Mucosa of descending colon (tissue), 3 donors: Measurements from ENCODE around the gene RNH1. TPM values are rescaled to one million over a fixed set of nuclear protein-coding genes. Genes with fewer than 3 reads are reported as not detected.

Source experiments
- ATAC-seq: fragments of 200-7000 bp; cut with Tn5 transposase; one replicate; pipeline ENCODE4 v1.9.1; 2020; ENCODE audit warnings: mild to moderate bottlenecking, moderate library complexity
- DNase-seq, 3 donors: peaks; one replicate each; pipeline ENCODE4 v3.0.0-alpha.2; 2020
- H3K36me3 ChIP-seq: fragments of 200-600 bp; one replicate; pipeline ENCODE4 v1.8.0; 2021; ENCODE audit warnings: low read depth, mild to moderate bottlenecking
- H3K4me1 ChIP-seq: fragments of 200-600 bp; one replicate; pipeline ENCODE4 v1.8.0; 2021; ENCODE audit warnings: low read depth, mild to moderate bottlenecking
- H3K4me3 ChIP-seq: fragments of 200-600 bp; one replicate; pipeline ENCODE4 v1.8.0; 2021; ENCODE audit warnings: mild to moderate bottlenecking
- H3K9me3 ChIP-seq: fragments of 200-600 bp; one replicate; pipeline ENCODE4 v1.8.0; 2021; ENCODE audit warnings: mild to moderate bottlenecking
- intact Hi-C, 2 donors: fragments of 100-400 bp; cut with DNase I in 1 of 2; cut with micrococcal nuclease in 1 of 2; formaldehyde crosslinking; loops; one replicate each; pipeline versions ENCODE4 v1.11.0 to v1.11.1; 2022; cut with DNase I, micrococcal nuclease
- total RNA-seq, 3 donors: library from RNA; stranded (reverse); fragmentation: NEBNext Ultra II Directional in 2 of 3; extraction: Animal tissue kit (Norgen Biotek cat#: 25700) in 2 of 3; gene quantifications; one replicate each; pipeline versions ENCODE4 v1.2.1 to v1.2.4, GENCODE V29; 2021 to 2023
- TF ChIP-seq, protein P1 (sequence below): fragments of 200-600 bp; IDR thresholded peaks from one replicate; pipeline ENCODE4 v1.8.0; 2022; ENCODE audit warnings: antibody characterized with exemption, mild to moderate bottlenecking
- donor health status: DM: no; HTN: no; CAD: no; lungs with moderate emphysema.
- donor health status: DM: no; HTN: no; CAD: no.
- donor health status: DM: no; HTN: yes; CAD: no.

Gene RNH1
- total RNA-seq, 3 donors from 2014 or later, result 108 to 127 (median 118) TPM

DNA sequence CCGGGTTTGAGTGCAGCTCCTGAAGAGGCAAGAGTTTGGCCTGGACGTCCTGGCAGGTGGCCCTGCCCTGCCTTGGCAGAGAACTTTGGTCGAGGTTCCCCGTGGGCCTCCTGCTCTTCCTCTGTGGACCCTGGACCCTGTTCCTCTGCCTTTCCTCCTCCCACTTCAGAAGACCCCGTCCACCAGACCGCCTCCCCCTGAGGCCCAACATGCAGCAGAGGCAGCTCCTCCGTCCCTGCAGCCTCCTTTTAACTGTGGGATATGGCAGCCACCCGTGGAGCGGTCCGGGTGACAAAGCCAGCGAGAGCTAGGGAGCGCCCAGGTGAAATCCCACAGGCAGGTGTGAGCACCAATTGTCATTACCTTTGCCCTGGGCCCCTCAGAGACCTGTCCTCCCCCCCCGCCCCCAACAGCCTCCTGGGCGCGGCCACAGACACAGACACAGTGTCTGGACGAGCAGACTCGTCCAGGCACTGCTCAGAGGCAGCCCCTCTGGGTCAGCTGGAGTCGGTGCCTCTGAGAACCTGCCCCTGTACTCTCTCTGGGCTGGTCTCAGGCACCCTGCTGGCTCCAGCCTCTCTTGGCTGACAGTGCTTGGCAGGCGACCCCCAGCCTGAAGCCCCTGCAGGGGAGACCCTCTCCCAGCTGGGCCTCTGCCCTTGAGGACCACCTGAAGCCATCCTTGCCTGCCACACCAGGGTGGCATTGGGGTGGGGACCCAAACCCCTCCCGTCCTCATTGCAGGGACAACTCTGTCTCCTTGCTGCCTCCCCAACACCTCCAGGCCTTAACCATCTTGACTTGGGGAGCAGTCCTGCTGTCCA, 61.1 kb downstream of the RNH1 start:
- Histone ChIP-seq H3K4me3 (no peak overlapping the region), H3K9me3 (no peaks in the 10 kb centered on the region), H3K4me1 (peaks cover 40% of the 10 kb centered on the region), H3K36me3 (no peaks in the 10 kb centered on the region)
- ATAC-seq (peak; percentile 42), DNase-seq (peak; percentile 76 to 84 (median 83))
- intact Hi-C loops, result no loop called here
- TF ChIP-seq, protein P1, sequence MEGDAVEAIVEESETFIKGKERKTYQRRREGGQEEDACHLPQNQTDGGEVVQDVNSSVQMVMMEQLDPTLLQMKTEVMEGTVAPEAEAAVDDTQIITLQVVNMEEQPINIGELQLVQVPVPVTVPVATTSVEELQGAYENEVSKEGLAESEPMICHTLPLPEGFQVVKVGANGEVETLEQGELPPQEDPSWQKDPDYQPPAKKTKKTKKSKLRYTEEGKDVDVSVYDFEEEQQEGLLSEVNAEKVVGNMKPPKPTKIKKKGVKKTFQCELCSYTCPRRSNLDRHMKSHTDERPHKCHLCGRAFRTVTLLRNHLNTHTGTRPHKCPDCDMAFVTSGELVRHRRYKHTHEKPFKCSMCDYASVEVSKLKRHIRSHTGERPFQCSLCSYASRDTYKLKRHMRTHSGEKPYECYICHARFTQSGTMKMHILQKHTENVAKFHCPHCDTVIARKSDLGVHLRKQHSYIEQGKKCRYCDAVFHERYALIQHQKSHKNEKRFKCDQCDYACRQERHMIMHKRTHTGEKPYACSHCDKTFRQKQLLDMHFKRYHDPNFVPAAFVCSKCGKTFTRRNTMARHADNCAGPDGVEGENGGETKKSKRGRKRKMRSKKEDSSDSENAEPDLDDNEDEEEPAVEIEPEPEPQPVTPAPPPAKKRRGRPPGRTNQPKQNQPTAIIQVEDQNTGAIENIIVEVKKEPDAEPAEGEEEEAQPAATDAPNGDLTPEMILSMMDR, result no peak

Other genes starting within 250 kb of the RNH1 start
- gene NLRP6, start 228.8 kb downstream of the RNH1 start, total RNA-seq, result 1 to 10 TPM in 1 of 3 donors, under 1 TPM in 2; 0.66 to 2.6 (median 0.72) TPM
- gene PGGHG, start 218.1 kb downstream of the RNH1 start, total RNA-seq, result 10 to 100 TPM; 21.2 to 37.1 (median 29.7) TPM
- gene IFITM5, start 207.7 kb downstream of the RNH1 start, total RNA-seq, result not detected
- gene IFITM2, start 199.4 kb downstream of the RNH1 start, total RNA-seq, result 100 to 1,000 TPM in 2 of 3 donors, 10 to 100 TPM in 1; 57.2 to 254 (median 111) TPM
- gene IFITM1, start 193.2 kb downstream of the RNH1 start, total RNA-seq, result 100 to 1,000 TPM in 1 of 3 donors, 10 to 100 TPM in 2; 80.2 to 182 (median 87.3) TPM
- 100 to 1,000 TPM in 2 of 3 donors, 10 to 100 TPM in 1; 76.1 to 410 (median 353) TPM for gene IFITM3, start 186.4 kb downstream of the RNH1 start, total RNA-seq
- gene B4GALNT4, start 137.7 kb downstream of the RNH1 start, total RNA-seq, result 10 to 100 TPM in 1 of 3 donors, 1 to 10 TPM in 2; 2.1 to 11.8 (median 2.2) TPM
- gene PKP3, start 113.0 kb downstream of the RNH1 start, total RNA-seq, result 100 to 1,000 TPM in 2 of 3 donors, 10 to 100 TPM in 1; 73.3 to 174 (median 143) TPM
- 100 to 1,000 TPM; 103 to 190 (median 116) TPM for gene SIGIRR, start 92.2 kb downstream of the RNH1 start, total RNA-seq
- 100 to 1,000 TPM in 2 of 3 donors, 10 to 100 TPM in 1; 85.2 to 179 (median 131) TPM for gene ANO9, start 65.2 kb downstream of the RNH1 start, total RNA-seq
- gene PTDSS2, start 57.0 kb downstream of the RNH1 start, total RNA-seq, result 10 to 100 TPM; 19.2 to 34.8 (median 27.3) TPM
- gene HRAS, start 28.3 kb upstream of the RNH1 start, total RNA-seq, result 10 to 100 TPM; 41.4 to 50.6 (median 50.1) TPM
- gene LRRC56, start 30.3 kb upstream of the RNH1 start, total RNA-seq, result 1 to 10 TPM; 1.5 to 5.2 (median 4.8) TPM
- gene LMNTD2, start 53.5 kb upstream of the RNH1 start, total RNA-seq, result 10 to 100 TPM in 2 of 3 donors, 1 to 10 TPM in 1; 5.4 to 19.1 (median 10.7) TPM
- 100 to 1,000 TPM in 1 of 3 donors, 10 to 100 TPM in 2; 45.7 to 108 (median 83.7) TPM for gene RASSF7, start 53.7 kb upstream of the RNH1 start, total RNA-seq
- gene PHRF1, start 69.2 kb upstream of the RNH1 start, total RNA-seq, result 10 to 100 TPM; 35.0 to 40.2 (median 35.0) TPM
- gene IRF7, start 108.7 kb upstream of the RNH1 start, total RNA-seq, result 10 to 100 TPM; 26.9 to 36.1 (median 27.8) TPM
- 100 to 1,000 TPM; 195 to 549 (median 316) TPM for gene CDHR5, start 117.7 kb upstream of the RNH1 start, total RNA-seq
- gene SCT, start 119.9 kb upstream of the RNH1 start, total RNA-seq, result 1 to 10 TPM in 2 of 3 donors, not detected in 1; 1.0 TPM
- 1 to 10 TPM; 1.2 to 2.4 (median 1.8) TPM for gene DRD4, start 130.0 kb upstream of the RNH1 start, total RNA-seq
- gene DEAF1, start 188.0 kb upstream of the RNH1 start, total RNA-seq, result 10 to 100 TPM; 25.1 to 35.7 (median 25.9) TPM
- 10 to 100 TPM; 31.6 to 43.1 (median 38.0) TPM for gene TMEM80, start 188.6 kb upstream of the RNH1 start, total RNA-seq
- gene EPS8L2, start 199.0 kb upstream of the RNH1 start, total RNA-seq, result 100 to 1,000 TPM; 176 to 335 (median 253) TPM
- 100 to 1,000 TPM; 101 to 158 (median 128) TPM for gene TALDO1, start 240.2 kb upstream of the RNH1 start, total RNA-seq